HUES6 (cell line): ENCODE results near the gene HBA1.
A peak's percentile ranks its signal among the peaks of the same experiment; 100 is the strongest.
"Not testable (repeated sequence)": the region's sequence is repeated elsewhere in the genome, so short reads cannot be mapped to it uniquely, and the experiment has no call there.

ENCODE experiments used
- H3K27ac ChIP-seq: 2 replicates; pipeline ENCODE4 v1.7.0; 2013; ENCODE audit warnings: low read depth, mild to moderate bottlenecking, low read length, inconsistent platforms
- H3K27me3 ChIP-seq: 2 replicates; pipeline ENCODE4 v1.6.1; 2013; ENCODE audit warnings: low read length; ENCODE audit not compliant: control insufficient read depth, insufficient read depth
- H3K36me3 ChIP-seq: 2 replicates; pipeline ENCODE4 v1.6.1; 2013; ENCODE audit warnings: low read length; ENCODE audit not compliant: control insufficient read depth, insufficient read depth
- H3K4me1 ChIP-seq: 2 replicates; pipeline ENCODE4 v1.6.1; 2013; ENCODE audit warnings: low read length; ENCODE audit not compliant: control insufficient read depth, insufficient read depth
- H3K4me3 ChIP-seq: 2 replicates; pipeline ENCODE4 v1.5.1; 2013; ENCODE audit warnings: low read depth, low read length
- H3K9ac ChIP-seq: one replicate; pipeline ENCODE4 v1.6.1; 2013; ENCODE audit warnings: mild to moderate bottlenecking, low read length
- H3K9me3 ChIP-seq: 2 replicates; pipeline ENCODE4 v1.6.1; 2013; ENCODE audit warnings: low read depth, low read length; ENCODE audit not compliant: control insufficient read depth, insufficient read depth

Gene HBA1

DNA sequence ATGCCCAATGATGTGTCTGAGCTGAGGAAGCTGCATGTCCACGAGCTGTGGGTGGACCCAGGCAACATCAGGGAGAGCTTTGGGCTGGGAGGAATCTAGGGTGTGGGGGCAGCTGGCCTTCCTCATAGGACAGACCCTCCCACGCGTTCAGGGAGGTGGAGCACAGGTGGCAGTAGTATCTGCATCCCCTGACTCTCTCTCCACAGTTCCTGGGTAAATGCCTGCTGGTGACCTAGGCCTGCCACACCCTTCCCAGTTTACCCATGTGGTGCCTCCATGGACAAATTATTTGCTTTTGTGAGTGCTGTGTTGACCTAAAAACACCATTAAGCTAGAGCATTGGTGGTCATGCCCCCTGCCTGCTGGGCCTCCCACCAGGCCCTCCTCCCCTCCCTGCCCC, 7.5 kb upstream of the HBA1 start:
- H3K9me3 ChIP-seq: no peaks in the 10 kb centered on the region
- no peaks in the 10 kb centered on the region for H3K36me3 ChIP-seq
- no peak overlapping the region for H3K9ac ChIP-seq
- peaks cover 82% of the 10 kb centered on the region for H3K27me3 ChIP-seq
- H3K4me3 ChIP-seq: no peak overlapping the region
- peaks cover 30% of the 10 kb centered on the region for H3K4me1 ChIP-seq
- no peak overlapping the region for H3K27ac ChIP-seq

DNA sequence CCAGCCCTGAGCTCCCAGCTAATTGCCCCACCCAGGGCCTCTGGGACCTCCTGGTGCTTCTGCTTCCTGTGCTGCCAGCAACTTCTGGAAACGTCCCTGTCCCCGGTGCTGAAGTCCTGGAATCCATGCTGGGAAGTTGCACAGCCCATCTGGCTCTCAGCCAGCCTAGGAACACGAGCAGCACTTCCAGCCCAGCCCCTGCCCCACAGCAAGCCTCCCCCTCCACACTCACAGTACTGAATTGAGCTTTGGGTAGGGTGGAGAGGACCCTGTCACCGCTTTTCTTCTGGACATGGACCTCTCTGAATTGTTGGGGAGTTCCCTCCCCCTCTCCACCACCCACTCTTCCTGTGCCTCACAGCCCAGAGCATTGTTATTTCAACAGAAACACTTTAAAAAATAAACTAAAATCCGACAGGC, 6.4 kb upstream of the HBA1 start:
- H3K27ac ChIP-seq, H3K4me3 ChIP-seq, H3K9me3 ChIP-seq, H3K9ac ChIP-seq, H3K36me3 ChIP-seq: not testable (repeated sequence)
- peaks cover 90% of the 10 kb centered on the region for H3K27me3 ChIP-seq
- peaks cover 33% of the 10 kb centered on the region for H3K4me1 ChIP-seq

DNA sequence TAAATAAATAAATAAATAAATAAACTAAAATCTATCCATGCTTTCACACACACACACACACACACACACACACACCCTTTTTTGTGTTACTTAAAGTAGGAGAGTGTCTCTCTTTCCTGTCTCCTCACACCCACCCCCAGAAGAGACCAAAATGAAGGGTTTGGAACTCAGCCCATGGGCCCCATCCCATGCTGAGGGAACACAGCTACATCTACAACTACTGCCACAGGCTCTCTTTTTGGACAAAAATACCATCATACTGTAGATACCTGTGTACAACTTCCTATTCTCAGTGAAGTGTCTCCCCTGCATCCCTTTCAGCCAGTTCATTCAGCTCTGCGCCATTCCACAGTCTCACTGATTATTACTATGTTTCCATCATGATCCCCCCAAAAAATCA, 5.7 kb upstream of the HBA1 start:
- no peak overlapping the region for H3K4me3 ChIP-seq
- peaks cover 90% of the 10 kb centered on the region for H3K27me3 ChIP-seq
- H3K9ac ChIP-seq: no peak overlapping the region
- H3K9me3 ChIP-seq: no peaks in the 10 kb centered on the region
- peaks cover 29% of the 10 kb centered on the region for H3K4me1 ChIP-seq
- H3K27ac ChIP-seq: no peak overlapping the region
- H3K36me3 ChIP-seq: no peaks in the 10 kb centered on the region

DNA sequence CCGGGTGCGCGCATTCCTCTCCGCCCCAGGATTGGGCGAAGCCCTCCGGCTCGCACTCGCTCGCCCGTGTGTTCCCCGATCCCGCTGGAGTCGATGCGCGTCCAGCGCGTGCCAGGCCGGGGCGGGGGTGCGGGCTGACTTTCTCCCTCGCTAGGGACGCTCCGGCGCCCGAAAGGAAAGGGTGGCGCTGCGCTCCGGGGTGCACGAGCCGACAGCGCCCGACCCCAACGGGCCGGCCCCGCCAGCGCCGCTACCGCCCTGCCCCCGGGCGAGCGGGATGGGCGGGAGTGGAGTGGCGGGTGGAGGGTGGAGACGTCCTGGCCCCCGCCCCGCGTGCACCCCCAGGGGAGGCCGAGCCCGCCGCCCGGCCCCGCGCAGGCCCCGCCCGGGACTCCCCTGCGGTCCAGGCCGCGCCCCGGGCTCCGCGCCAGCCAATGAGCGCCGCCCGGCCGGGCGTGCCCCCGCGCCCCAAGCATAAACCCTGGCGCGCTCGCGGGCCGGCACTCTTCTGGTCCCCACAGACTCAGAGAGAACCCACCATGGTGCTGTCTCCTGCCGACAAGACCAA, 4.0 kb upstream of the HBA1 start, which contains the start of gene HBA2:
Gene HBA2 (plus strand): TSS at position 503 of the 568 bp plus-strand sequence. CDS start 37 bp downstream, at position 540.
- H3K9me3 ChIP-seq, H3K36me3 ChIP-seq, H3K9ac ChIP-seq, H3K27ac ChIP-seq: not testable (repeated sequence)
- Histone ChIP-seq H3K4me3 (peak within 1 kb of the TSS; percentile 25), H3K4me1 (peaks cover 19% of the 10 kb centered on the region), H3K27me3 (peaks cover 85% of the 10 kb centered on the region)

DNA sequence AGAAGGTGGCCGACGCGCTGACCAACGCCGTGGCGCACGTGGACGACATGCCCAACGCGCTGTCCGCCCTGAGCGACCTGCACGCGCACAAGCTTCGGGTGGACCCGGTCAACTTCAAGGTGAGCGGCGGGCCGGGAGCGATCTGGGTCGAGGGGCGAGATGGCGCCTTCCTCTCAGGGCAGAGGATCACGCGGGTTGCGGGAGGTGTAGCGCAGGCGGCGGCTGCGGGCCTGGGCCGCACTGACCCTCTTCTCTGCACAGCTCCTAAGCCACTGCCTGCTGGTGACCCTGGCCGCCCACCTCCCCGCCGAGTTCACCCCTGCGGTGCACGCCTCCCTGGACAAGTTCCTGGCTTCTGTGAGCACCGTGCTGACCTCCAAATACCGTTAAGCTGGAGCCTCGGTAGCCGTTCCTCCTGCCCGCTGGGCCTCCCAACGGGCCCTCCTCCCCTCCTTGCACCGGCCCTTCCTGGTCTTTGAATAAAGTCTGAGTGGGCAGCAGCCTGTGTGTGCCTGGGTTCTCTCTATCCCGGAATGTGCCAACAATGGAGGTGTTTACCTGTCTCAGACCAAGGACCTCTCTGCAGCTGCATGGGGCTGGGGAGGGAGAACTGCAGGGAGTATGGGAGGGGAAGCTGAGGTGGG, 3.1 kb upstream of the HBA1 start:
- H3K9me3 ChIP-seq, H3K27ac ChIP-seq, H3K36me3 ChIP-seq, H3K9ac ChIP-seq: not testable (repeated sequence)
- H3K4me3 ChIP-seq: peak overlapping the region; percentile 25
- H3K4me1 ChIP-seq: peaks cover 19% of the 10 kb centered on the region
- peaks cover 85% of the 10 kb centered on the region for H3K27me3 ChIP-seq

DNA sequence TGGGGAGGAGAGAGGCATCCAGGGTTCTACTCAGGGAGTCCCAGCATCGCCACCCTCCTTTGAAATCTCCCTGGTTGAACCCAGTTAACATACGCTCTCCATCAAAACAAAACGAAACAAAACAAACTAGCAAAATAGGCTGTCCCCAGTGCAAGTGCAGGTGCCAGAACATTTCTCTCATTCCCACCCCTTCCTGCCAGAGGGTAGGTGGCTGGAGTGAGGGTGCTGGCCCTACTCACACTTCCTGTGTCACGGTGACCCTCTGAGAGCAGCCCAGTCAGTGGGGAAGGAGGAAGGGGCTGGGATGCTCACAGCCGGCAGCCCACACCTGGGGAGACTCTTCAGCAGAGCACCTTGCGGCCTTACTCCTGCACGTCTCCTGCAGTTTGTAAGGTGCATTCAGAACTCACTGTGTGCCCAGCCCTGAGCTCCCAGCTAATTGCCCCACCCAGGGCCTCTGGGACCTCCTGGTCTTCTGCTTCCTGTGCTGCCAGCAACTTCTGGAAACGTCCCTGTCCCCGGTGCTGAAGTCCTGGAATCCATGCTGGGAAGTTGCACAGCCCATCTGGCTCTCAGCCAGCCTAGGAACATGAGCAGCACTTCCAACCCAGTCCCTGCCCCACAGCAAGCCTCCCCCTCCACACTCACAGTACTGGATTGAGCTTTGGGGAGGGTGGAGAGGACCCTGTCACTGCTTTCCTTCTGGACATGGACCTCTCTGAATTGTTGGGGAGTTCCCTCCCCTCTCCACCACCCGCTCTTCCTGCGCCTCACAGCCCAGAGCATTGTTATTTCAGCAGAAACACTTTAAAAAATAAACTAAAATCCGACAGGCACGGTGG, 2.3 kb upstream of the HBA1 start:
- not testable (repeated sequence) for H3K27ac ChIP-seq, H3K9ac ChIP-seq, H3K36me3 ChIP-seq, H3K9me3 ChIP-seq, H3K4me3 ChIP-seq
- Histone ChIP-seq H3K4me1 (peaks cover 14% of the 10 kb centered on the region), H3K27me3 (peaks cover 85% of the 10 kb centered on the region)

DNA sequence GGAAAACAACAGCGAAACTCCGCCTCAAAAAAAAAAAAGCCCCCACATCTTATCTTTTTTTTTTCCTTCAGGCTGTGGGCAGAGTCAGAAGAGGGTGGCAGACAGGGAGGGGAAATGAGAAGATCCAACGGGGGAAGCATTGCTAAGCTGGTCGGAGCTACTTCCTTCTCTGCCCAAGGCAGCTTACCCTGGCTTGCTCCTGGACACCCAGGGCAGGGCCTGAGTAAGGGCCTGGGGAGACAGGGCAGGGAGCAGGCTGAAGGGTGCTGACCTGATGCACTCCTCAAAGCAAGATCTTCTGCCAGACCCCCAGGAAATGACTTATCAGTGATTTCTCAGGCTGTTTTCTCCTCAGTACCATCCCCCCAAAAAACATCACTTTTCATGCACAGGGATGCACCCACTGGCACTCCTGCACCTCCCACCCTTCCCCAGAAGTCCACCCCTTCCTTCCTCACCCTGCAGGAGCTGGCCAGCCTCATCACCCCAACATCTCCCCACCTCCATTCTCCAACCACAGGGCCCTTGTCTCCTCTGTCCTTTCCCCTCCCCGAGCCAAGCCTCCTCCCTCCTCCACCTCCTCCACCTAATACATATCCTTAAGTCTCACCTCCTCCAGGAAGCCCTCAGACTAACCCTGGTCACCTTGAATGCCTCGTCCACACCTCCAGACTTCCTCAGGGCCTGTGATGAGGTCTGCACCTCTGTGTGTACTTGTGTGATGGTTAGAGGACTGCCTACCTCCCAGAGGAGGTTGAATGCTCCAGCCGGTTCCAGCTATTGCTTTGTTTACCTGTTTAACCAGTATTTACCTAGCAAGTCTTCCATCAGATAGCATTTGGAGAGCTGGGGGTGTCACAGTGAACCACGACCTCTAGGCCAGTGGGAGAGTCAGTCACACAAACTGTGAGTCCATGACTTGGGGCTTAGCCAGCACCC, 1.2 kb upstream of the HBA1 start:
- H3K27ac ChIP-seq: no peak overlapping the region
- no peak overlapping the region for H3K9ac ChIP-seq
- H3K9me3 ChIP-seq: no peaks in the 10 kb centered on the region
- no peak overlapping the region for H3K4me3 ChIP-seq
- no peaks in the 10 kb centered on the region for H3K36me3 ChIP-seq
- H3K4me1 ChIP-seq: peaks cover 8% of the 10 kb centered on the region; the same call in 1 of the 2 replicates
- peaks cover 86% of the 10 kb centered on the region for H3K27me3 ChIP-seq

DNA sequence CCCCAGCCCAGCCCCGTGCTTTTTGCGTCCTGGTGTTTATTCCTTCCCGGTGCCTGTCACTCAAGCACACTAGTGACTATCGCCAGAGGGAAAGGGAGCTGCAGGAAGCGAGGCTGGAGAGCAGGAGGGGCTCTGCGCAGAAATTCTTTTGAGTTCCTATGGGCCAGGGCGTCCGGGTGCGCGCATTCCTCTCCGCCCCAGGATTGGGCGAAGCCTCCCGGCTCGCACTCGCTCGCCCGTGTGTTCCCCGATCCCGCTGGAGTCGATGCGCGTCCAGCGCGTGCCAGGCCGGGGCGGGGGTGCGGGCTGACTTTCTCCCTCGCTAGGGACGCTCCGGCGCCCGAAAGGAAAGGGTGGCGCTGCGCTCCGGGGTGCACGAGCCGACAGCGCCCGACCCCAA, 474 bp upstream of the HBA1 start:
- H3K4me3 ChIP-seq, H3K36me3 ChIP-seq, H3K27ac ChIP-seq, H3K9ac ChIP-seq, H3K9me3 ChIP-seq: not testable (repeated sequence)
- H3K27me3 ChIP-seq: peaks cover 86% of the 10 kb centered on the region
- peaks cover 10% of the 10 kb centered on the region for H3K4me1 ChIP-seq

DNA sequence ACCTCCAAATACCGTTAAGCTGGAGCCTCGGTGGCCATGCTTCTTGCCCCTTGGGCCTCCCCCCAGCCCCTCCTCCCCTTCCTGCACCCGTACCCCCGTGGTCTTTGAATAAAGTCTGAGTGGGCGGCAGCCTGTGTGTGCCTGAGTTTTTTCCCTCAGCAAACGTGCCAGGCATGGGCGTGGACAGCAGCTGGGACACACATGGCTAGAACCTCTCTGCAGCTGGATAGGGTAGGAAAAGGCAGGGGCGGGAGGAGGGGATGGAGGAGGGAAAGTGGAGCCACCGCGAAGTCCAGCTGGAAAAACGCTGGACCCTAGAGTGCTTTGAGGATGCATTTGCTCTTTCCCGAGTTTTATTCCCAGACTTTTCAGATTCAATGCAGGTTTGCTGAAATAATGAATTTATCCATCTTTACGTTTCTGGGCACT, 928 bp downstream of the HBA1 start:
- H3K4me3 ChIP-seq: no peak overlapping the region
- peaks cover 13% of the 10 kb centered on the region for H3K4me1 ChIP-seq
- no peaks in the 10 kb centered on the region for H3K9me3 ChIP-seq
- no peak overlapping the region for H3K27ac ChIP-seq
- H3K27me3 ChIP-seq: peaks cover 77% of the 10 kb centered on the region
- H3K9ac ChIP-seq: no peak overlapping the region
- no peaks in the 10 kb centered on the region for H3K36me3 ChIP-seq

DNA sequence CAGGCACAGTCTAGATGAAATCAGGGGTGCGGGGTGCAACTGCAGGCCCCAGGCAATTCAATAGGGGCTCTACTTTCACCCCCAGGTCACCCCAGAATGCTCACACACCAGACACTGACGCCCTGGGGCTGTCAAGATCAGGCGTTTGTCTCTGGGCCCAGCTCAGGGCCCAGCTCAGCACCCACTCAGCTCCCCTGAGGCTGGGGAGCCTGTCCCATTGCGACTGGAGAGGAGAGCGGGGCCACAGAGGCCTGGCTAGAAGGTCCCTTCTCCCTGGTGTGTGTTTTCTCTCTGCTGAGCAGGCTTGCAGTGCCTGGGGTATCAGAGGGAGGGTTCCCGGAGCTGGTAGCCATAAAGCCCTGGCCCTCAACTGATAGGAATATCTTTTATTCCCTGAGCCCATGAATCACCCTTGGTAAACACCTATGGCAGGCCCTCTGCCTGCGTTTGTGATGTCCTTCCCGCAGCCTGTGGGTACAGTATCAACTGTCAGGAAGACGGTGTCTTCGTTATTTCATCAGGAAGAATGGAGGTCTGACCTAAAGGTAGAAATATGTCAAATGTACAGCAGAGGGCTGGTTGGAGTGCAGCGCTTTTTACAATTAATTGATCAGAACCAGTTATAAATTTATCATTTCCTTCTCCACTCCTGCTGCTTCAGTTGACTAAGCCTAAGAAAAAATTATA, 1.6 kb downstream of the HBA1 start:
- Histone ChIP-seq H3K9me3 (no peaks in the 10 kb centered on the region), H3K4me3 (no peak overlapping the region), H3K27ac (no peak overlapping the region), H3K4me1 (peaks cover 13% of the 10 kb centered on the region), H3K27me3 (peaks cover 76% of the 10 kb centered on the region), H3K9ac (no peak overlapping the region), H3K36me3 (no peaks in the 10 kb centered on the region)
